ENCODE data around the gene COL3A1.

The COL3A1 gene

GRCh38 chr2:189050165-189050712, 76.1 kb downstream of the COL3A1 start:
- no peak for DNase-seq (ENCODE audit: insufficient read length, low spot score)
- no peak for FAIRE-seq
- no peak for TF ChIP-seq CTCF (IDR thresholded peaks at IDR 0.05; ENCODE audit: insufficient read depth, missing control alignments)

GRCh38 chr2:189056200-189057106, 82.3 kb downstream of the COL3A1 start:
- FAIRE-seq = no peak

GRCh38 chr2:189057316-189057715, 83.1 kb downstream of the COL3A1 start:
- no peak for TF ChIP-seq CTCF (IDR thresholded peaks at IDR 0.05; ENCODE audit: insufficient read depth, missing control alignments)
- FAIRE-seq = no peak
- DNase-seq (ENCODE audit: insufficient read length, low spot score) = no peak

More at GRCh38 chr2:189056200-189057106, 82.3 kb downstream of the COL3A1 start:
- no peak for DNase-seq (ENCODE audit: insufficient read length, low spot score)
- no peak for TF ChIP-seq CTCF (IDR thresholded peaks at IDR 0.05; ENCODE audit: insufficient read depth, missing control alignments)

GRCh38 chr2:189060096-189060642, 86.0 kb downstream of the COL3A1 start:
- DNase-seq (ENCODE audit: insufficient read length, low spot score) (no peak), FAIRE-seq (no peak)
- TF ChIP-seq CTCF (IDR thresholded peaks at IDR 0.05; ENCODE audit: insufficient read depth, missing control alignments) = no peak
